Measurements from ENCODE around the gene ATAD1.

- TF ChIP-seq, protein P1, sequence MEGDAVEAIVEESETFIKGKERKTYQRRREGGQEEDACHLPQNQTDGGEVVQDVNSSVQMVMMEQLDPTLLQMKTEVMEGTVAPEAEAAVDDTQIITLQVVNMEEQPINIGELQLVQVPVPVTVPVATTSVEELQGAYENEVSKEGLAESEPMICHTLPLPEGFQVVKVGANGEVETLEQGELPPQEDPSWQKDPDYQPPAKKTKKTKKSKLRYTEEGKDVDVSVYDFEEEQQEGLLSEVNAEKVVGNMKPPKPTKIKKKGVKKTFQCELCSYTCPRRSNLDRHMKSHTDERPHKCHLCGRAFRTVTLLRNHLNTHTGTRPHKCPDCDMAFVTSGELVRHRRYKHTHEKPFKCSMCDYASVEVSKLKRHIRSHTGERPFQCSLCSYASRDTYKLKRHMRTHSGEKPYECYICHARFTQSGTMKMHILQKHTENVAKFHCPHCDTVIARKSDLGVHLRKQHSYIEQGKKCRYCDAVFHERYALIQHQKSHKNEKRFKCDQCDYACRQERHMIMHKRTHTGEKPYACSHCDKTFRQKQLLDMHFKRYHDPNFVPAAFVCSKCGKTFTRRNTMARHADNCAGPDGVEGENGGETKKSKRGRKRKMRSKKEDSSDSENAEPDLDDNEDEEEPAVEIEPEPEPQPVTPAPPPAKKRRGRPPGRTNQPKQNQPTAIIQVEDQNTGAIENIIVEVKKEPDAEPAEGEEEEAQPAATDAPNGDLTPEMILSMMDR (IDR thresholded peaks at IDR 0.05): no peak
- TF ChIP-seq POLR2A (IDR thresholded peaks at IDR 0.05): no peak
Observed at GRCh38 chr10:87816898-87817608, 973 bp downstream of the ATAD1 start.
